Type B pancreatic cell (in vitro differentiated cells): ENCODE results near the gene PYGO1. TPM values are rescaled to one million over a fixed set of nuclear protein-coding genes. Genes with fewer than 3 reads are reported as not detected.
"Not testable (repeated sequence)": the region's sequence is repeated elsewhere in the genome, so short reads cannot be mapped to it uniquely, and the experiment has no call there.

Experiments used
- DNase-seq: peaks from one replicate; pipeline ENCODE4 v3.0.0; 2021; ENCODE audit warnings: mixed read lengths; ENCODE audit not compliant: unreplicated experiment; ENCODE audit errors: extremely low spot score
- H3K27ac Mint-ChIP-seq: 2 replicates; pipeline ENCODE4 v1.8.0; 2021; ENCODE audit warnings: mild to moderate bottlenecking, mixed read lengths
- H3K27me3 Mint-ChIP-seq: 2 replicates; pipeline ENCODE4 v1.8.0; 2021; ENCODE audit warnings: mixed read lengths
- H3K36me3 Mint-ChIP-seq: 2 replicates; pipeline ENCODE4 v1.8.0; 2021; ENCODE audit warnings: mixed read lengths
- H3K4me1 Mint-ChIP-seq: one replicate; pipeline ENCODE4 v1.8.0; 2021; ENCODE audit warnings: mixed read lengths; ENCODE audit not compliant: unreplicated experiment
- H3K4me3 Mint-ChIP-seq: 2 replicates; pipeline ENCODE4 v1.8.0; 2021; ENCODE audit warnings: mild to moderate bottlenecking, mixed read lengths
- H3K9me3 Mint-ChIP-seq: 2 replicates; pipeline ENCODE4 v1.8.0; 2021; ENCODE audit warnings: mixed read lengths
- total RNA-seq: library from RNA; stranded (reverse); gene quantifications from 2 replicates; pipeline ENCODE4 v1.2.1, GENCODE V29; 2021; ENCODE audit warnings: low replicate concordance
- TF ChIP-seq, protein P1 (sequence below): fragments of 200-600 bp; sonication (generic); conservative IDR thresholded peaks from 2 replicates; pipeline ENCODE4 v1.5.0; 2021; ENCODE audit warnings: antibody characterized with exemption, mild to moderate bottlenecking

Gene PYGO1
- total RNA-seq, 1 donor from 2014 or later = 29.0 TPM

DNA sequence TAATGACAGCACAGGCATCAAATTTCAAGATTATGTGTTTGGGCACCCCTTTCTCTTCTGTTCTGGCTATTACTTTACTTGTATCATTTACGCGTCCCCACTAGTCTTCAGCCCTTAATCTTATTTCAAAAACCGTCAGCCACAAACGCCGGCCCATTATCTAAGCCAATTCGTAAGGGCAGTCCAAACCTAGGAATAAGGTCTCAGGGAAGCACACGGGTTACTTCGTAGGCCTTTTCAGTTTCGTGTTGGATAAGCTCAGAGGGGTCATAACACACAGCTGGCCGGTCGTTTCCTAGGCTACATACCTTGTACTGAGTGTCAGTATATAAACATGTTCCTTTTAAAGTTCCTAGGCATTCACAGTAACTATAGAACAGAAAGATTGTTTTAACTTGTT is 75.0 kb downstream of the PYGO1 start:
- no peaks in the 10 kb centered on the region for H3K9me3 Mint-ChIP-seq
- H3K4me1 Mint-ChIP-seq = peaks cover 4% of the 10 kb centered on the region
- TF ChIP-seq, protein P1, sequence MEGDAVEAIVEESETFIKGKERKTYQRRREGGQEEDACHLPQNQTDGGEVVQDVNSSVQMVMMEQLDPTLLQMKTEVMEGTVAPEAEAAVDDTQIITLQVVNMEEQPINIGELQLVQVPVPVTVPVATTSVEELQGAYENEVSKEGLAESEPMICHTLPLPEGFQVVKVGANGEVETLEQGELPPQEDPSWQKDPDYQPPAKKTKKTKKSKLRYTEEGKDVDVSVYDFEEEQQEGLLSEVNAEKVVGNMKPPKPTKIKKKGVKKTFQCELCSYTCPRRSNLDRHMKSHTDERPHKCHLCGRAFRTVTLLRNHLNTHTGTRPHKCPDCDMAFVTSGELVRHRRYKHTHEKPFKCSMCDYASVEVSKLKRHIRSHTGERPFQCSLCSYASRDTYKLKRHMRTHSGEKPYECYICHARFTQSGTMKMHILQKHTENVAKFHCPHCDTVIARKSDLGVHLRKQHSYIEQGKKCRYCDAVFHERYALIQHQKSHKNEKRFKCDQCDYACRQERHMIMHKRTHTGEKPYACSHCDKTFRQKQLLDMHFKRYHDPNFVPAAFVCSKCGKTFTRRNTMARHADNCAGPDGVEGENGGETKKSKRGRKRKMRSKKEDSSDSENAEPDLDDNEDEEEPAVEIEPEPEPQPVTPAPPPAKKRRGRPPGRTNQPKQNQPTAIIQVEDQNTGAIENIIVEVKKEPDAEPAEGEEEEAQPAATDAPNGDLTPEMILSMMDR = no peak
- no peak overlapping the region for H3K4me3 Mint-ChIP-seq
- no peak overlapping the region for H3K27ac Mint-ChIP-seq
- no peaks in the 10 kb centered on the region for H3K27me3 Mint-ChIP-seq
- no peak for DNase-seq
- no peaks in the 10 kb centered on the region for H3K36me3 Mint-ChIP-seq

- Mint-ChIP-seq H3K36me3 (no peaks in the 10 kb centered on the region), H3K4me1 (no peaks in the 10 kb centered on the region), H3K4me3 (no peak overlapping the region), H3K9me3 (no peaks in the 10 kb centered on the region), H3K27ac (no peak overlapping the region), H3K27me3 (no peaks in the 10 kb centered on the region)
- no peak for DNase-seq
- TF ChIP-seq, protein P1 = no peak
Observed at GRCh38 chr15:55507567-55507966, 80.6 kb downstream of the PYGO1 start.

GRCh38 chr15:55505407-55505806 is 82.7 kb downstream of the PYGO1 start:
- H3K4me3 Mint-ChIP-seq, H3K36me3 Mint-ChIP-seq, H3K9me3 Mint-ChIP-seq, DNase-seq, H3K4me1 Mint-ChIP-seq, H3K27ac Mint-ChIP-seq, H3K27me3 Mint-ChIP-seq: not testable (repeated sequence)

- Mint-ChIP-seq H3K4me3 (peak overlapping the region; percentile 96), H3K27me3 (no peaks in the 10 kb centered on the region), H3K36me3 (no peaks in the 10 kb centered on the region), H3K9me3 (no peaks in the 10 kb centered on the region), H3K4me1 (peaks cover 9% of the 10 kb centered on the region), H3K27ac (no peak overlapping the region)
- TF ChIP-seq, protein P1 = no peak
- DNase-seq = no peak
Observed at GRCh38 chr15:55499151-55499550, 89.0 kb downstream of the PYGO1 start.

DNA sequence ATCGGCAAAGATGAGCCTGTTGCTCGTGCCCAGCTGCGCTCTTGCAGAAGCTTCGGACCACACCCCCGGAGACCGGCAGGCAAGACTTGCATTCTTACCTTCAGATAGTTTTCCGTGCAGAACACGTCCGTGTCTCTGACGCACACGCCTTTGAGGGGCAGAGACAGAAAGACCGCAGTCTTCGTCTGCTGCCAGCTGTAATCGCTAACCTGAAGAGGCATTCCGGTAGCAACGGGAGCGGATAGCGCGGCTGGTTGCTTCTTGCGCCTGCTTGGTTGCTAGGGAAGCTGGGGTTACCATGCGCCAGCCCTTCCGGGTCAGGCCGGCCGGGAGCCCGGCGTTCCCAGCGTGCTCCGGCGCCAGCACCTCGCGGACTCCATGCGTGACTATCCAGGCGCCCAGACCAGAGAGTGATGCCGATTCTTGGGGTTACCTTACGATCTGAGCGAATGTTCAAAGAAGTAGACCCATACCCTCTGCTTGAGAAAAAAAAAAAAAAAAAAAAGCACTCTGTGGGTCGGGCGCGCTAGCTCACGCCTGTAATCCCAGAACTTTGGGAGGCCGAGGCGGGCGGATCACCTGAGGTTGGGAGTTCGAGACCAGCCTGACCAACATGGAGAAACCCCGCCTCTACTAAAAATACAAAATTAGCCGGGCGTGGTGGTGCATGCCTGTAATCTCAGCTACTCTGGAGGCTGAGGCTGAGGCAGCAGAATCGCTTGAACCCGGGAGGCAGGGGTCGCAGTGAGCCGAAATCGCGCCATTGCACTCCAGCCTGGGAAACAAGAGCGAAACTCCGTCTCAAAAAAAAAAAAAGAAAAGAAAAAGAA is 89.8 kb downstream of the PYGO1 start:
- H3K4me1 Mint-ChIP-seq, H3K9me3 Mint-ChIP-seq, H3K36me3 Mint-ChIP-seq, H3K27me3 Mint-ChIP-seq: not testable (repeated sequence)
- Mint-ChIP-seq H3K4me3 (peak overlapping the region; percentile 96), H3K27ac (peak overlapping the region; percentile 90)
- DNase-seq = peak; percentile 87

- no peak for DNase-seq
- Mint-ChIP-seq H3K4me3 (peak overlapping the region; percentile 72), H3K36me3 (peaks cover 6% of the 10 kb centered on the region), H3K4me1 (peaks cover 9% of the 10 kb centered on the region), H3K9me3 (no peaks in the 10 kb centered on the region), H3K27ac (no peak overlapping the region), H3K27me3 (no peaks in the 10 kb centered on the region)
- TF ChIP-seq, protein P1 = no peak
Observed at GRCh38 chr15:55496716-55497115, 91.4 kb downstream of the PYGO1 start.
